GM21447 (cell line): ENCODE results near the gene DDX50.
"Not testable (repeated sequence)": the region's sequence is repeated elsewhere in the genome, so short reads cannot be mapped to it uniquely, and the experiment has no call there.

Experiments
- ATAC-seq: cut with Tn5 transposase; IDR thresholded peaks from one replicate; pipeline ENCODE4 v1.9.1; 2021; ENCODE audit not compliant: unreplicated experiment

The DDX50 gene

DNA sequence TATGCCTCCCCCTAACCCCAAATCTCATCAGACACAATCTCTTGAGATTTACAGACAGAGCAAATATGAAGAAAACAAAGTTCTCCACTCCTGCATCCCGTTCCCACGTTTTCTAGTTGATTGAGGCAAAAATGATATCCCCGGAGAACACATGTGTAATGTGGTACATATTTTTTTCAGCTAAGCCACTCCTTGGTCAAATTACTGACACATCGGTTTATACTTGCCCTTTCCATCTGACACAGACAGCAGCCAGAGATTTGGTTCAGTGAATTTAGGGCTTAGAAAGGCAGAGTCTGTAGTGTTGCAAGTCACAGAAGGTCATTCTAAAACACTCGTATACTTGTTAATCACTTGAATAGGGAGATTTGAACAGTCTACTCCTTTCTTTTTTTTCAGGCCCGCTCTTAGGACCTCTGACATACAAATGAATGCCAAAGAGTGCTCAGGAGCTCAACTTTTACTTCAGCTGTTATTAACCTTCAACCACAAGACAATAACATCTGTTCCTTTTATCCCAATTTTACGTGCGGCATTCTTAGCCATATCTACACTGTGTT lies 1.8 kb upstream of the DDX50 start:
- no peak for ATAC-seq

DNA sequence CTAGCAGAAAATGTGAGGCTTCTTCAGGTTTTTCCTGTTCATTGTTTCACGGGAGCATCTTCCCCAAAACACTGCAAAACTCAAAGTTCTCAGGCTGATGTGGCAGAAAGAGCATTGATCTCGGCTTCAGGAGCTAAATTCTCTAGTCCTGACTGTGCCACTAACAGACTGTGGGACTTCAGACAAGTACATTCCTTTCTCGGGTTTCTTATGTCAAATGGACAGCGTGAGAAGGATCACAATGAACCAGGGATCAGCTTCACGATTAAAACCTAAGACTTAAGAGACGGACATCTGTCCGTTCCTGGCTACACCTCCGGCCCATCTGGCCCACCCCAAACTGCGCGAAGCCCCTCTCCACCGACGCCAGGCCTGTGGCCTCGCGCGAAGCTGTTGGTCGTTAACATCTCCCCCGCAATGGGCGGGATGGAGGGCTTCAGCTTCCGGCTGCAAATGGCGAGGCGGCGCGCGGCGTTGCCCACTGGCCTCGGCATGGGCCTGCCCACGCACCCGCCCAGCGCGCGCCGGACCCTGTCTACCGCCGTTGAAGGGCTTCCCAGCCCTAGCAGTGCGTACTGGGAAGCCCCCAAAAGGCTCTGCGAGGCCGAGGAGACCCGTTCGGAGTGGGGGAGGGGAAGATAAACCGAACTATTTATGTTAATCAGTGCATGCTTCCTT lies 549 bp upstream of the DDX50 start:
- ATAC-seq, result peak; percentile 37

DNA sequence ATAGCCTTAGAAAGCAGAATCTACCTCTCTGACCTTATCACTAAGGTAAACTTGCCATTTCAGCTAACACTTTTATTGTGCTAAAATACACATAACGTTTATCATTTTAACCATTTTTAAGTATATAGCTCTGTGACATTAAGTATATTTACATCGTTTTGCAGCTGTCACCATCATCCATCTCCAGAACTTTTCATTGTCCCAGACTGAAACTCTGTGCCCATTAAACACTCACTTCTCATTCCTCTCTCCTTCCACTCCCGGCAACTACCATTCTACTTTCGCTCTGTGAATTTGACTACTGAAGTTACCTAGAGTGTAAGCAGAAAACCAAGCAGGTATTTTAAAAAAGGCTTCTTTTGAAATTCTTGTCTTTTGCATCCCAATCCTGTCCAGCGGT lies 1.3 kb downstream of the DDX50 start:
- ATAC-seq, result no peak

DNA sequence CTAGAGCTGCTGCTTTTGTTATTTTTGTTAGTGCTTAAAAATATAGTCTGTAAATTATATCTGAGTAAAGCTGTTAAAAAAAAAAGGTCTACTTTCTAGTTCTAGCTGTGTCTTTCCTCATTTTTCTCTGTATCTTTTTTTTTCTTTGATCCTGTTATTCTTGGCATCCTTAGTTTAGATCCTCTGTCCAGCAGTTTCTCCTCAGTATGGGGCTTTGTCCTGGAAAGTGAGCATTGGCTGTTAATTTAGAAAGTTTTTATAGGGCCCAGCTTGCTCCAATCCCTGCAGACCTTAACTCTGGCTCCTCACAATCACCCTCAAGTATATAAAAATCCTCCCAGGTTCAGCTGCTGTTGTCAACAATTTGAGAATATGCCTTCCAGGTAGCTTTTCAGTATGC lies 23.5 kb downstream of the DDX50 start:
- no peak for ATAC-seq

DNA sequence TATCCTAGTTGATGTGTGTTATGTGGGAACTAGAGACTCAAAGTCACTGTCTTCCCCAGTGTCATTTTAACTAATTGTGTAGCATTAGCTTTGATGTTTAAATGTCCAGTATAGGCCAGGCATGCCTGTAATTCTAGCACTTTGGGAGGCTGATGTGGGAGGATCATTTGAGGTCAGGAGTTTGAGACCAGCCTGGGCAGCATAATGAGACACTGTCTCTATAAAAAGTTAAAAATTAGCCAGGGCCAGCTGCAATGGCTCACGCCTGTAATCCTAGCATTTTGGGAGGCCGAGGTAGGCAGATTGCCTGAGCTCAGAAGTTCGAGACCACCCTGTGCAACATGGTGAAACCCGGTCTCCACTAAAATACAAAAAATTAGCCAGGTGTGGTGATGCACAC lies 24.4 kb downstream of the DDX50 start:
- ATAC-seq, result no peak

DNA sequence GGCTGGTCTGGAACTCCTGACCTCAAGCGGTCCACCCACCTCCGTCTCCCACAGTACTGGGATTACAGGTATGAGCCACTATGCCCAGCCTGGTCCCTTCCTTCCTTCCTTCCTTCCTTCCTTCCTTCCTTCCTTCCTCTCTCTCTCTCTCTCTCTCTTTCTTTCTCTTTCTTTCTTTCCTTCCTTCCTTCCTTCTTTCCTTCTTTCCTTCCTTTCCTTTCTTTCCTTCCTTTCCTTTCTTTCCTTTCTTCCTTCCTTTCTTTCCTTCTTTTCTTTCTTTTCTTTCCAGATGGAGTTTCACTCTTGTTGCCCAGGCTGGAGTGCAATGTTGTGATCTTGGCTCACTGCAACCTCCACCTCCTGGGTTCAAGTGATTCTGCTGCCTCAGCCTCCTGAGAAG lies 28.0 kb downstream of the DDX50 start:
- ATAC-seq, result not testable (repeated sequence)

DNA sequence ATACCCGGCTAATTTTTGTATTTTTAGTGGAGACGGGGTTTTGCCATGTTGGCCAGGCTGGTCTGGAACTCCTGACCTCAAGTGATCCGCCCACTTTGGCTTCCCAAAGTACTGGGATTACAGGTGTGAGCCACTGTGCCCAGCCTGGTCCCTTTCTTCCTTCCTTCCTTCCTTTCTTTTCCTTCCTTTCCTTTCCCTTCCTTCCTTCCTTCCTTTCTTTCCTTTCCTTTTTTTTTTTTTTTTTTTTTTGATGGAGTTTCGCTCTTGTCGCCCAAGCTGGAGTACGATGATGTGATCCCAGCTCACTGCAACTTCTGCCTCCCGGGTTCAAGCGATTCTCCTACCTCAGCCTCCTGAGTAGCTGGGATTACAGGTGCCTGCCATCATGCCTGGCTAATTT lies 28.8 kb downstream of the DDX50 start:
- not testable (repeated sequence) for ATAC-seq

DNA sequence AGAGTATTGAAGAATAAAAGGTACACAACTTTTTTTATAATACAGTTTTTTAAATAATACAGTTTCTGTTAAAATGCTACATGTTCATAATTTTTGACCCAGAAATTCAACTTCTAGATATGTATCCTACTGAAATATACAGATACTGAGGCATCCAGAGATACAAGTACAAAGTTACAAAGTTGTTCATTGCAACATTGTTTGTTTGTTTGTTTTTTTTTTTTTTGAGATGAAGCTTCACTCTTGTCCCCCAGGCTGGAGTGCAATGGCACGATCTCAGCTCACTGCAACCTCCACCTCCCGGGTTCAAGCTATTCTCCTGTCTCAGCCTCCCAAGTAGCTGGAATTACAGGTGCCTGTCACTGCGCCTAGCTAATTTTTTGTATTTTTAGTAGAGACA lies 31.7 kb downstream of the DDX50 start:
- not testable (repeated sequence) for ATAC-seq

DNA sequence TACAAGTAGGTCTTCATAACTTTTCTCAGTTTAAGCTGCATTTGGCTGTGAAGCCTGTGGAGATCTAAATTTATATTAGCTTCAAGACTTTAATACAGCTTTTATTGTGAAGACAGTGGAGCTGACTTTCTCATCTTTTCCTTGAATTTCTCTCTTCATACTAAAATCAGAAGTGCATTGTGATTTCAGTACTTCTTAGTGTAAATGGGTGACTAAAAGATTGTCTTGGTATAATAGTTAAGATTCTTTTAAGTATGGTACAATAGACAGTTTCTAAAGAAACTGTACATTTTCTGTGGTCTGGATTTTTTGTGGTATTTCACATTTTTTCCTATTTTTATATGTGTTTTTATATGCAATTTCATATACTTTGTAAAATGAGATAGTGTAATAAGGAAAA lies 33.9 kb downstream of the DDX50 start:
- ATAC-seq, result no peak

DNA sequence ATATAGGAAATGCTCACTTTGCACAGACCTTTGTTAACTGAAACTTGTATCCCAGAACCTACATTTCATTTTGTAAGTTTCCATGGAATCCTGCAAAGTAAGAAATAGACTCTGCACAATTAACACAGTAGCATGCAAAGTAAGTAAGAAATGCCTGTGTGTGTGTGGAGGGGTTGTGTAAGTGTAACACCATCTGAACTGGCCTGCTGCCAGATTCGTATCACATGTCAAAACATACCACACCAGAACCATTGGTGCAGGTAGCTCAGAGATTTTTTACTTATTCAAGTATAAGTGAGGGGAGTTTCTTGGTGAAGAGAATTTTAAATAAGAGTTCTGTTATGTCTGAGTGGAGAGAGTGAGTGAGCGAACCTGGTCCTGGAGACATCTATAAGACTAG lies 37.0 kb downstream of the DDX50 start:
- no peak for ATAC-seq

DNA sequence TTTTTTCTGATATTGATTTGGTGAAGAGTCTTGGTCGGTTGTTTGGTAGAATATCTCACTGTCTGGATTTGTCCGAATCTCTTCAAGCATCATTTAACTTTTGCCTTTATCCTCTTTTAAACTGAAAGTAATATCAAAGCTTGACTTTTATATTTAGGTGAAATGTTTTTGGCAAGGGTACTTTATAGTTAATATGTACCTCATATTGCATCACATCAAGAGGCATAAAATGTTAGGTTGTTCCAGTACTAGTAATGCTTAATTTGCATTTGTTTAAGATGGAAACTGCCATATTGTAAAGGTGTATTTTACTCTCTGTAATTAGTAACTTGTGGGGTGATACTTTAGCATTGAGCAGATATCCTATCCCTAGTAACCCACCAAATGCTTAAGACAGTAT lies 37.8 kb downstream of the DDX50 start:
- no peak for ATAC-seq

DNA sequence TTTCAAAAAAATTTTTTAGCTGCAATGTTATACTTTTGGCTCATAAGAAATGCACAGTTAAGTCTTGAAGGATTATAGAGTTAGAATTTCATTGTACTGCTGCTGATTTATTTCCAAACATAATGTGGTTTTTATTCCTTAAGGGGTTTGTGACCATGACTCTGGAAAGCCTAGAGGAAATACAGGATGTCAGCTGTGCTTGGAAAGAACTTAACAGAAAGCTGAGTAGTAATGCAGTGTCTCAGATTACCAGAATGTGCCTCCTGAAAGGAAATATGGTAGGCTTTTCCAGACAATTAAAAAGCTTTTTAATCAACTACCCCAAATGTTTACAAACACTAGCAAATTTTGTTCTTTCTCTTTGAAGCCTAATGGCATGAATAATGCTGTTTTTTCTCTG lies 39.8 kb downstream of the DDX50 start:
- ATAC-seq, result not testable (repeated sequence)

DNA sequence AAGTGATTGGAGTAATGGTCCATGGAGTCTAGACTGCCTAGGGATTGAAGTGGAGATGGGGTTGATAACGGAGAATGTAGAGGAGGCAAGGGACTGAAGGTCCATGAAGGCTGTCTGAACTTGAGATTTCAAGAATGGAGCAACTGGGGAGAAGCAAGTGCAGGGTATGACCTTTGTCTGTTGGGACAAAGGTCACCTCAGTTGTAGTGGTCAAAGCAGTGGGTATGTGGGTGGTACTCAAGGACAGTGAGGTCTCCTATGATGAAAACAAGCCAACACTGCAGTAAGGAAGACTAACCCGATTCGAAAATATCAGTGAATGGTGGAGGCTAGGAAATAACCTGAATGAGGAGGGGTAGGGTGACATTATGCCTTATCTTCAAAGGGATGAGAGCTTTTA lies 49.5 kb downstream of the DDX50 start:
- no peak for ATAC-seq

DNA sequence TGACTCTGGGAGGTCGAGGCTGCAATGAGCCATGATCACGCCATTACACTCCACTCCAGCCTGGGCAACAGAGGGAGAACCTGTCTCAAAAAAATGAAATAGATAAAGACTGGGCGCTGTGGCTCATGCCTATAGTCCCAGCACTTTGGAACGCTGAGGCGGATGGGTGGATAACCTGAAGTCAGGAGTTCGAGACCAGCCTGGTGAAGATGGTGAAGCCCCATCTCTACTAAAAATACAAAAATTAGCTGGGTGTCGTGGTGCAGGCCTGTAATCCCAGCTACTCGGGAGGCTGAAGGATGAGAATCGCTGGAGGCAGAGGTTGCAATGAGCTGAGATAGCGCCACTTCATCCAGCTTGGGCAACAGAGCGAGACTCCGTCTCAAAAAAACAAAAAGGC lies 53.8 kb downstream of the DDX50 start:
- ATAC-seq, result no peak

DNA sequence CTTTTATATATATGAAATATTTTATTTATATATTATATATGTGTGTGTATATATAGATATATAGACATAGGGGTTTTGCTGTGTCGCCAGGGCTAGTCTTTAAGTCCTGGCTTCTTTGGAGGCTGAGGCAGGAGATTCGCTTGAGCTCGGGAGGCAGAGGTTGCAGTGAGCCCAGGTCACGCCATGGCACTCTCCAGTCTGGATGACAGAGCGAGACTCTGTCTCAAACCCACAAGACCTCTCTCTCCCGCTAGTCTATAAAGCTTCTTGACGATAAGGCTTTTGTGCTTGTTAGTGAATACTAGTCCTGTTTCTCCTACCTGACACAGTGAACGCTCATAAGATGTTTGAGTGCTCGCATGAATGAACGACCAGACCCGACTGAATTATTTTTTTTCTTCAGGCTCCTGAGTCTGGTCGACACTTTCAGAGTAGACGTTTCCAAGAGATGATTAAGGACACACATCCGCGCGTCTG lies 54.3 kb downstream of the DDX50 start:
- ATAC-seq, result peak; percentile 5

DNA sequence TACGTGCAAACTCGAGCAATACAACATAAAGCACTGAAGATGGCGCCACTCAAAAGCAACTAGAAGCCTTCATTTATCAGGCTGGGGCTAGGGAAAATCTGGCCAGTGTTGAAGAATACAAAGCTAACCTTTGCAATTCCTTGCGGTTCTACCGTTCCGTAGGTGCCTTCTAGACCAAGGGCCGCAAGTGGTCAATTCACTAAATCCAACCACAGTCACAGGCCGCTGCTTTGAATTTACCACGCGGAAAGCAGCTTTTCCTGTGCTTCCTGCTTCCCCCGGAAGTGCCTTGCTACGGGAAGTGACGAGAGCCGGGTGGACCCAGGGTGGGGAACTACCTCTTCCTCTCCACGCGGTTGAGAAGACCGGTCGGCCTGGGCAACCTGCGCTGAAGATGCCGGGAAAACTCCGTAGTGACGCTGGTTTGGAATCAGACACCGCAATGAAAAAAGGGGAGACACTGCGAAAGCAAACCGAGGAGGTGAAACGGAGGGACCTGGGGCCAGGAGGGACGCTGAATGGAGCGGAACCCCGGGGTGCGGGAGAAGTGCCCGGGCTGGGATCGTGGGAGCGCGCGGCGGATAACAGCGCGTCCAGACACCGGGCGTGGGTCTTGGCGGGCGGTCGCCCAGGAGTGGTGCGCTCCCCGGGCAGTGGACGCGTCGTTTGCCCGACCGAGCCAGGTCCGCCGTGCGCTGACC lies 54.9 kb downstream of the DDX50 start, which contains the start of gene DDX21:
DDX21 (plus strand) TSS at position 339 of the 701 bp plus-strand sequence; CDS start at position 395, 56 bp downstream.
- ATAC-seq, result peak; percentile 77

DNA sequence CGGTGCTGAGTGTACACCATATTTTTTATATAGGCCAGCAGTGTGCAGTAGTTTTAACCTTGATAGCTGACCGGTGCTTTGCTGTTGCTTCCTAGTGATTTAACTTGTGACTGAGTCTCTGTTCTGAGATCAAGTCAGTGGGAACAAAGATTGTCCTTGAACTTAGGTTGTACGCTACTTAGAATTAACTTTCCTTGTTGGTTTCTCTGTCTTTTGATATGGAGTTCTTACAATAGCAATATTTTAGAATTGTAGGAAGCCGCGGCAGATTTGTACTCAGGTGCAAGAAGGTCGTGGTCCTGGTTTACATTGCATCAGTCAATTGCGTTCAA lies 56.1 kb downstream of the DDX50 start:
- no peak for ATAC-seq

DNA sequence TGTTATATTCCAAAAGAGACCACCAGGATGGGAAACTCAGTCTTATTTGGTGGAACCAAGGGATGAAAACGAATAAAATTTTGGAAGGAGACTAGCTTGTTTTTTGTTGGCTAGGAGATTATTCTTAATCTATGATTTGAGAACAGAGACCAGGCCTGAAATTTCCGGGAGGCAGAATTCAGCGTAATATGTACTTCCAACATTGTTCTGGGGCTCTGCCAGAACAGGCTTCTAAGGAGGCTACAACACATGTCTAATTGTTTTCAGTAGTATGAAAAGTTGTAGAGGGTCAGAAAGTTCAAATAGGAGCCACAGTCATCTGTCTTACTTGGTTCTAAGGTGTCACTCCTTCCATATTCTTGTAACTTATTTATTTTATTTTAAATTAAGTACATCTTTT lies 56.5 kb downstream of the DDX50 start:
- no peak for ATAC-seq

DNA sequence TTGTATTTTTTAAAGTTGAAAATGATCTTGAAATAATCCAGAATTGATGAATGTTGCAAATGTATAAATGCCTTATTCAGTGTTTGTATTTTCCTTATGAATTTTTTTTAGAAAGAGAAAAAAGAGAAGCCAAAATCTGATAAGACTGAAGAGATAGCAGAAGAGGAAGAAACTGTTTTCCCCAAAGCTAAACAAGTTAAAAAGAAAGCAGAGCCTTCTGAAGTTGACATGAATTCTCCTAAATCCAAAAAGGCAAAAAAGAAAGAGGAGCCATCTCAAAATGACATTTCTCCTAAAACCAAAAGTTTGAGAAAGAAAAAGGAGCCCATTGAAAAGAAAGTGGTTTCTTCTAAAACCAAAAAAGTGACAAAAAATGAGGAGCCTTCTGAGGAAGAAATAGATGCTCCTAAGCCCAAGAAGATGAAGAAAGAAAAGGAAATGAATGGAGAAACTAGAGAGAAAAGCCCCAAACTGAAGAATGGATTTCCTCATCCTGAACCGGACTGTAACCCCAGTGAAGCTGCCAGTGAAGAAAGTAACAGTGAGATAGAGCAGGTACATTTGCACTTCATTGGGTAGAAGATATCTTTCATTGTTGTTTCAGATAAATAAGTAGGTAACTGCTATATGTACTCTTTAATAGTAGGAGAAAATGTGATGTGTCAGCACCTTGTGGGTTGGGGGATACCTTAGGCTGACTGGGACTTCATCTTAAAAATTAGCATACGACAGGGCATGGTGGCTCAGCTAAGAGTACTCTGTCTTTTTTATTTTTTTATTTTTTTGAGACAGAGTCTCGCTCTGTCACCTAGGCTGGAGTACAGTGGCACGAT lies 58.8 kb downstream of the DDX50 start:
- ATAC-seq, result no peak

DNA sequence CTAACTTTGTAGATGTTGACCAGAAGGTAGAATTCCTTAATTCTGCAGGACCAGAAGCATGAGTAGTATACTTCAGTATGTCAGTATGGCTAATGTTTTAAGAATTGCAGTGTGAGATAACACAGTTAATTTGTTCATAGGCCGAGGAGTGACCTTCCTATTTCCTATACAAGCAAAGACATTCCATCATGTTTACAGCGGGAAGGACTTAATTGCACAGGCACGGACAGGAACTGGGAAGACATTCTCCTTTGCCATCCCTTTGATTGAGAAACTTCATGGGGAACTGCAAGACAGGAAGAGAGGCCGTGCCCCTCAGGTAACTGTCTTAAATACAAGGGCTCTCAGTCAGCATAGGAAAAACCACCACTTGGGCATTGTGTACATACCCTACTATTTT lies 62.0 kb downstream of the DDX50 start:
- no peak for ATAC-seq

DNA sequence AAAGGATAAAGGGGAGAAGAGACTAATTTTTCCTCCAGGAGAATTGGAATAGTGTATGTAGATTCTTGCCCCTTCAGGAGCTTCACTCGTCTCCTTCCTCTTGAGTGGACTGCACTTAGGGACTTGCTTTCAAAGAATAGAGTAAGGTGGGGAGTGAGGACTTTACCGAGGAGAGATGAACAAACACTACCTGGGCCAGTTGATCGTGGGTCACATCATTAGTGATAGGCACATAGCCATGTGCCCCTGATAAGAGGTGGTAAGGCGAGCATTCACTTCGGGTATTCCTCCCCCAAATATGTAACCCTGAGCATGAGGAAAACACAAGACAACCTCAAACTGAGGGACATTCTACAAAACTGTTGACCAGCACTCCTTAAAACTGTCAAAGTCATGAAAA lies 72.9 kb downstream of the DDX50 start:
- ATAC-seq, result no peak
